ENCODE data around the gene DPP4.

- TF ChIP-seq CTCF (IDR thresholded peaks at IDR 0.05) (no peak), POLR2A (IDR thresholded peaks at IDR 0.05) (no peak)
Measured at GRCh38 chr2:162028511-162028910, 45.5 kb downstream of the DPP4 start.
